GM10847 (cell line): ENCODE data around the gene MAP3K13.

ENCODE experiments used
- POLR2A ChIP-seq: IDR thresholded peaks from 2 replicates; pipeline ENCODE4 v1.6.1; 2011; ENCODE audit not compliant: insufficient read length; ENCODE audit errors: extremely low read depth

Gene MAP3K13

GRCh38 chr3:185365291-185366073, 2.5 kb downstream of the MAP3K13 start:
- TF ChIP-seq POLR2A, result no peak

GRCh38 chr3:185366074-185366335, 3.1 kb downstream of the MAP3K13 start:
- TF ChIP-seq POLR2A, result no peak

- TF ChIP-seq POLR2A, result no peak
Observed at GRCh38 chr3:185366913-185367312, 4.0 kb downstream of the MAP3K13 start.

DNA sequence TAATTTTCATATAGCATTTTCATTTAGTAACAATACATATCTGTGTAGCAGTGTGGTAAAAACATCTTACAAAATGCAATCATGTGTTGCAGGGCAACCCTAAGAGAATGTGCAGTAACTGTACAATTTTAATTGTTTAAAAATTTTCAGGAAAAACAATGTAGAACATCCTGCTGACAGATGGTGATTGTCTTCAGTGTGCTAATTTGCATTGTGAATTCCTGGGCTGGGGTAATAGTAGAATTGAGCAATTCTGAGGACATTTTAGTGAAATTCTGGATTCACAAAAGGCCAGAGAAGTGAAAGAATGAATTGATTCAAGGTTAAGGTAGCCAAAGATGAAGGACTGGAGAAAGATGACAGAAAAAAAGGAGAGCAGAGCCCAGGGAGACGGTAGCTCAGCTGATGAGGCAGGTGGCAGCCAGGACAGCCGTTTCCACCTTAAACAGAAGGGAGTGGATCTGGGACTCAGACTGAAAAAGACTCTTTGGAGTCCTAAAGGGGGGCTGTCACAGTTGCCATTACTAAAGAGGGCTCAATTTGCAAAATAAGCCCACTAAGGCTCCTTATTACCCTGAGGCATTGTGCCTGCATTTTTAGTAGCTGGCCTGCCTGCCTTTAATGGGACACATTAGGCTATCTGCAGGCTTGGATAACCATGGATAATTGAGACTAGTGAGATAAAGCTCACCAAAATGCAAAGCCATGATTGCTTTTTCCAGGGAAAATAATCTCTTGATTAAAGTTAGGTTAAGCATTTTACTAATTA, 8.6 kb downstream of the MAP3K13 start:
- no peak for TF ChIP-seq POLR2A

DNA sequence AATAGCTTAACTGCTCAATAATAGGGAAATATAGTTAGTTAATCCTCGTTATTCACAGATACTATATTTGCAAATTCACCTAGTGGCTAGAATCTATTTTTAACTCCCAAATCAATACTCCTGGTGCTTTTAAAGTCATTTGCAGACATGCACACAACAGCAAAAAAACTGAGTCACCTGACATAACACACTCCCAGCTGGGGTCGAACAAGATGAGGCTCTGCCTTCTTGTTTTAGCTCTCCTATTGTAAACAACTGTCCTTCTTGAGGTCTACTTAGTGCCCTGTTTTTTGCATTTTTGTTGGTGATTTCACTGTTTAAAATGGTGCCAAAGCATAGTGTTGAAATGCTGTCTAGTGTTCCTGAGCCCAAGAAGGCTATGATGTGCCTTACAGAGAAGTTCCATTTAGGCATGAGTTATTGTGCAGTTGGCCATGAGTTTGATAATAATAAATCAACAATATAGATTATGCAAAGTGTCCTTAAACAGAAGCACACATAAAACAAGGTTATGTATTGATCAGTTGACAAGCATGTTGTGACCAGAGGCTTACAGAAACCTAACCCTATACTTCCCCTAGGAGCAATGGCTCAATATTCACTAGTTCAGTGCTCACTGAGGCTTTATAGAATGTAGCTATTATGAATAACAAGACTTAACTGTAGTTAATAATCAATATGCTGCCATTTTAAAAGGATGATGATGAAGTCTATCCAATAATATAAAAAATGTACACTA, 18.6 kb downstream of the MAP3K13 start:
- no peak for TF ChIP-seq POLR2A

- no peak for TF ChIP-seq POLR2A
Observed at GRCh38 chr3:185382154-185382553, 19.2 kb downstream of the MAP3K13 start.

GRCh38 chr3:185387646-185388045, 24.7 kb downstream of the MAP3K13 start:
- TF ChIP-seq POLR2A, result no peak

GRCh38 chr3:185393055-185393454, 30.1 kb downstream of the MAP3K13 start:
- no peak for TF ChIP-seq POLR2A

GRCh38 chr3:185397676-185398075, 34.7 kb downstream of the MAP3K13 start:
- no peak for TF ChIP-seq POLR2A

GRCh38 chr3:185399737-185400667, 37.1 kb downstream of the MAP3K13 start:
- TF ChIP-seq POLR2A, result no peak

DNA sequence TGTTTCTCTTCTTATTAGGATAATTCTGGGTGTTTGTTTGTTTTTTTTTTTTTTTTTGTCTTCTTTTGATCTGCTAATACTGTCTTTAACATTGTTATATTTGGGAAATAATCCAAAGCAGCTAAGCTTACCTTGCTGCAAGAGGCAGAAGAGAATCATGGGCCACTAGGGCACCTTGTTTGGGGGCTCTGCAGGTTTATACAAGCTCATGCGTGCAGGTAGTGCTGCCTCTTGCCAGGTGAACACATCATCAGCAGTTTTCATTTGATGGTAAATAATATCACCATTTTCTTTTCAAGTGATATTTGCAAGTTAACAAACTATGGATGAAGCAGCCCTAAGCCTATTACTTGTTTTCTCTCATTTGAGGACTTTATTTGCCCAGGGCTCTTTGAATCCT, 37.9 kb downstream of the MAP3K13 start:
- no peak for TF ChIP-seq POLR2A

GRCh38 chr3:185401319-185401955, 38.5 kb downstream of the MAP3K13 start:
- TF ChIP-seq POLR2A, result no peak

- no peak for TF ChIP-seq POLR2A
Observed at GRCh38 chr3:185402561-185402960, 39.6 kb downstream of the MAP3K13 start.

- TF ChIP-seq POLR2A, result no peak
Observed at GRCh38 chr3:185403002-185403401, 40.1 kb downstream of the MAP3K13 start.
